ENCODE data around the gene CDC42BPB. TPM values are rescaled to one million over a fixed set of nuclear protein-coding genes. Genes with fewer than 3 reads are reported as not detected.

Gene CDC42BPB
- total and polyA plus RNA-seq, 2 of the 13 experiments (the other 11 are each of a cell fraction or from before 2014, with no cell fraction given), result 19.7 to 32.3 TPM

DNA sequence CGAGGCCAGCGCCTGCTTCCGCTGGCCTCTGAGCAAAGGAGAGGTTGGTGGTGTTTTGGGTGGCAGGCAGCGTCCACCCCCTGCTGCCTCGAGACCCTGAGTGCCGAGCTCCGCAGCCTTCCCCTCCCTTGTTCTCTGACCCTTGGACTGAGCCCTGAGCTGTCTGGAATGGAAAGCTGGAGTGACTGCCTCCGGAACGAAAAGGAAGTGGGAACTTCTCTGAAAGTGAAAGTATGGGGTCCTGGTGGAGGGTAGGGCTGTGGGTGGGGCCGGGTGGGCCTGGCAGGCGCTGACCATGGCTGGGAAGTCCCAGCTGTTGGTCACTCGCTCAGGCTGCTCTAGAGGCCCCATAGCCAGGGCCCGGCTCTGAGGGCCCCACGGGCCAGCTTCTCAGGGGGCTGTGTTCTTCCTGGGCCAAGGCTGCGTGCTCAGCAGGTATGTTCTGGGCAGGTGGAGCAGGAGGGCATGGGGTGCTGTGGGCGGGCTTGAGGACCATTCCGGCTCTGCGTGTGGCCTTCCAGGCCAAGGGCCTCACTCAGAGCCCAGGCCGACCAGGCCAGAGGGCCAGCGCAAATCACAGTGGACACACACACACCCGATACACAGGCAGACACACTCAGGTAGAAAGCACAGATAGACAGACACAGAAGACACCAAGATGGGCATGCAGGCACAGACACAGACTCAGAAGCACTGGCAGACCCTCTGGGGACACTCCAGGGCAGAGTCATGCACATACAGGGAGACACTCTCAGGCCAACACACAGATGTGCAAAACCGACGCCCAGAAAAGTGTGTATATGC lies 37.3 kb upstream of the CDC42BPB start, which contains the start of gene EXOC3L4 (continued):
- TF ChIP-seq, protein P1, sequence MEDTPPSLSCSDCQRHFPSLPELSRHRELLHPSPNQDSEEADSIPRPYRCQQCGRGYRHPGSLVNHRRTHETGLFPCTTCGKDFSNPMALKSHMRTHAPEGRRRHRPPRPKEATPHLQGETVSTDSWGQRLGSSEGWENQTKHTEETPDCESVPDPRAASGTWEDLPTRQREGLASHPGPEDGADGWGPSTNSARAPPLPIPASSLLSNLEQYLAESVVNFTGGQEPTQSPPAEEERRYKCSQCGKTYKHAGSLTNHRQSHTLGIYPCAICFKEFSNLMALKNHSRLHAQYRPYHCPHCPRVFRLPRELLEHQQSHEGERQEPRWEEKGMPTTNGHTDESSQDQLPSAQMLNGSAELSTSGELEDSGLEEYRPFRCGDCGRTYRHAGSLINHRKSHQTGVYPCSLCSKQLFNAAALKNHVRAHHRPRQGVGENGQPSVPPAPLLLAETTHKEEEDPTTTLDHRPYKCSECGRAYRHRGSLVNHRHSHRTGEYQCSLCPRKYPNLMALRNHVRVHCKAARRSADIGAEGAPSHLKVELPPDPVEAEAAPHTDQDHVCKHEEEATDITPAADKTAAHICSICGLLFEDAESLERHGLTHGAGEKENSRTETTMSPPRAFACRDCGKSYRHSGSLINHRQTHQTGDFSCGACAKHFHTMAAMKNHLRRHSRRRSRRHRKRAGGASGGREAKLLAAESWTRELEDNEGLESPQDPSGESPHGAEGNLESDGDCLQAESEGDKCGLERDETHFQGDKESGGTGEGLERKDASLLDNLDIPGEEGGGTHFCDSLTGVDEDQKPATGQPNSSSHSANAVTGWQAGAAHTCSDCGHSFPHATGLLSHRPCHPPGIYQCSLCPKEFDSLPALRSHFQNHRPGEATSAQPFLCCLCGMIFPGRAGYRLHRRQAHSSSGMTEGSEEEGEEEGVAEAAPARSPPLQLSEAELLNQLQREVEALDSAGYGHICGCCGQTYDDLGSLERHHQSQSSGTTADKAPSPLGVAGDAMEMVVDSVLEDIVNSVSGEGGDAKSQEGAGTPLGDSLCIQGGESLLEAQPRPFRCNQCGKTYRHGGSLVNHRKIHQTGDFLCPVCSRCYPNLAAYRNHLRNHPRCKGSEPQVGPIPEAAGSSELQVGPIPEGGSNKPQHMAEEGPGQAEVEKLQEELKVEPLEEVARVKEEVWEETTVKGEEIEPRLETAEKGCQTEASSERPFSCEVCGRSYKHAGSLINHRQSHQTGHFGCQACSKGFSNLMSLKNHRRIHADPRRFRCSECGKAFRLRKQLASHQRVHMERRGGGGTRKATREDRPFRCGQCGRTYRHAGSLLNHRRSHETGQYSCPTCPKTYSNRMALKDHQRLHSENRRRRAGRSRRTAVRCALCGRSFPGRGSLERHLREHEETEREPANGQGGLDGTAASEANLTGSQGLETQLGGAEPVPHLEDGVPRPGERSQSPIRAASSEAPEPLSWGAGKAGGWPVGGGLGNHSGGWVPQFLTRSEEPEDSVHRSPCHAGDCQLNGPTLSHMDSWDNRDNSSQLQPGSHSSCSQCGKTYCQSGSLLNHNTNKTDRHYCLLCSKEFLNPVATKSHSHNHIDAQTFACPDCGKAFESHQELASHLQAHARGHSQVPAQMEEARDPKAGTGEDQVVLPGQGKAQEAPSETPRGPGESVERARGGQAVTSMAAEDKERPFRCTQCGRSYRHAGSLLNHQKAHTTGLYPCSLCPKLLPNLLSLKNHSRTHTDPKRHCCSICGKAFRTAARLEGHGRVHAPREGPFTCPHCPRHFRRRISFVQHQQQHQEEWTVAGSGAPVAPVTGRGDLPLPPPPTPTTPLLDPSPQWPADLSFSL (CRISPR knock-in tag; IDR thresholded peaks at IDR 0.05), result no peak
- TF ChIP-seq KMT2A (CRISPR knock-in tag; IDR thresholded peaks at IDR 0.05), result 0 out of 2 replicates have a peak, but pooled peaks have one; percentile 22
- TF ChIP-seq, protein P2, sequence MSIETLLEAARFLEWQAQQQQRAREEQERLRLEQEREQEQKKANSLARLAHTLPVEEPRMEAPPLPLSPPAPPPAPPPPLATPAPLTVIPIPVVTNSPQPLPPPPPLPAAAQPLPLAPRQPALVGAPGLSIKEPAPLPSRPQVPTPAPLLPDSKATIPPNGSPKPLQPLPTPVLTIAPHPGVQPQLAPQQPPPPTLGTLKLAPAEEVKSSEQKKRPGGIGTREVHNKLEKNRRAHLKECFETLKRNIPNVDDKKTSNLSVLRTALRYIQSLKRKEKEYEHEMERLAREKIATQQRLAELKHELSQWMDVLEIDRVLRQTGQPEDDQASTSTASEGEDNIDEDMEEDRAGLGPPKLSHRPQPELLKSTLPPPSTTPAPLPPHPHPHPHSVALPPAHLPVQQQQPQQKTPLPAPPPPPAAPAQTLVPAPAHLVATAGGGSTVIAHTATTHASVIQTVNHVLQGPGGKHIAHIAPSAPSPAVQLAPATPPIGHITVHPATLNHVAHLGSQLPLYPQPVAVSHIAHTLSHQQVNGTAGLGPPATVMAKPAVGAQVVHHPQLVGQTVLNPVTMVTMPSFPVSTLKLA (IDR thresholded peaks at IDR 0.05), result no peak
- peak; percentile 44; the same call in 1 of the 2 replicates for TF ChIP-seq PHF20 (CRISPR knock-in tag; IDR thresholded peaks at IDR 0.05)
- TF ChIP-seq ZNF329 (CRISPR knock-in tag; IDR thresholded peaks at IDR 0.05; ENCODE audit: low read depth), result peak; percentile 49; the same call in 1 of the 2 replicates
- TF ChIP-seq ZNF773 (CRISPR knock-in tag; IDR thresholded peaks at IDR 0.05; ENCODE audit: borderline replicate concordance), result 0 out of 2 replicates have a peak, but pooled peaks have one; percentile 64
- TF ChIP-seq ZNF678 (CRISPR knock-in tag; IDR thresholded peaks at IDR 0.05), result no peak
- TF ChIP-seq, protein P3, sequence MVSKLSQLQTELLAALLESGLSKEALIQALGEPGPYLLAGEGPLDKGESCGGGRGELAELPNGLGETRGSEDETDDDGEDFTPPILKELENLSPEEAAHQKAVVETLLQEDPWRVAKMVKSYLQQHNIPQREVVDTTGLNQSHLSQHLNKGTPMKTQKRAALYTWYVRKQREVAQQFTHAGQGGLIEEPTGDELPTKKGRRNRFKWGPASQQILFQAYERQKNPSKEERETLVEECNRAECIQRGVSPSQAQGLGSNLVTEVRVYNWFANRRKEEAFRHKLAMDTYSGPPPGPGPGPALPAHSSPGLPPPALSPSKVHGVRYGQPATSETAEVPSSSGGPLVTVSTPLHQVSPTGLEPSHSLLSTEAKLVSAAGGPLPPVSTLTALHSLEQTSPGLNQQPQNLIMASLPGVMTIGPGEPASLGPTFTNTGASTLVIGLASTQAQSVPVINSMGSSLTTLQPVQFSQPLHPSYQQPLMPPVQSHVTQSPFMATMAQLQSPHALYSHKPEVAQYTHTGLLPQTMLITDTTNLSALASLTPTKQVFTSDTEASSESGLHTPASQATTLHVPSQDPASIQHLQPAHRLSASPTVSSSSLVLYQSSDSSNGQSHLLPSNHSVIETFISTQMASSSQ (IDR thresholded peaks at IDR 0.05; ENCODE audit: low read depth), result no peak
- TF ChIP-seq, protein P3 (CRISPR knock-in tag; IDR thresholded peaks at IDR 0.05; ENCODE audit: borderline replicate concordance), result peak; percentile 52; the same call in 1 of the 2 replicates
- TF ChIP-seq RBM39 (IDR thresholded peaks at IDR 0.05; ENCODE audit: low read depth, low read length, poor library complexity, severe bottlenecking), result no peak
- TF ChIP-seq JUN (CRISPR knock-in tag; IDR thresholded peaks at IDR 0.05), result no peak
- no peak for TF ChIP-seq ZNF839 (CRISPR knock-in tag; IDR thresholded peaks at IDR 0.05; ENCODE audit: borderline replicate concordance)
- peak; percentile 76 for TF ChIP-seq HNF4G (IDR thresholded peaks at IDR 0.05; ENCODE audit: borderline replicate concordance, low read depth, low read length)
- no peak; the same call in 1 of the 2 replicates for TF ChIP-seq HNF4G (CRISPR knock-in tag; IDR thresholded peaks at IDR 0.05; ENCODE audit: borderline replicate concordance, low read depth)
- TF ChIP-seq ZMYM3 (CRISPR knock-in tag; IDR thresholded peaks at IDR 0.05), result peak; percentile 20; the same call in 1 of the 2 replicates
